Kasumi-1 (cell line): ENCODE results near the gene GLS2.
A peak's percentile ranks its signal among the peaks of the same experiment; 100 is the strongest.
"Not testable (repeated sequence)": the region's sequence is repeated elsewhere in the genome, so short reads cannot be mapped to it uniquely, and the experiment has no call there.

Experiments
- DNase-seq, 2 experiments: peaks; one replicate each; lab custom pipeline; 2025; lab: John Stamatoyannopoulos, UW

GLS2 gene

GRCh38 chr12:56448860-56449621, 38.9 kb downstream of the GLS2 start, which contains the start of gene TIMELESS:
Gene TIMELESS (minus strand): TSS chr12:56449426. CDS start chr12:56434170, 15,256 bp downstream.
- DNase-seq: peak; percentile 89 to 95

GRCh38 chr12:56443208-56443607, 44.8 kb downstream of the GLS2 start:
- DNase-seq: not testable (repeated sequence)

- no peak for DNase-seq
Observed at GRCh38 chr12:56437430-56438176, 50.4 kb downstream of the GLS2 start.

GRCh38 chr12:56434828-56435227, 53.1 kb downstream of the GLS2 start:
- no peak for DNase-seq

- DNase-seq: no peak
Observed at GRCh38 chr12:56431850-56432249, 56.1 kb downstream of the GLS2 start.

- no peak for DNase-seq
Observed at GRCh38 chr12:56431288-56431687, 56.7 kb downstream of the GLS2 start.

- no peak for DNase-seq
Observed at GRCh38 chr12:56425940-56426438, 62.0 kb downstream of the GLS2 start.

- DNase-seq: no peak
Observed at GRCh38 chr12:56425193-56425592, 62.8 kb downstream of the GLS2 start.
